Mesothelial cell of epicardium (in vitro differentiated cells): ENCODE results near the gene CFAP20DC. TPM values are rescaled to one million over a fixed set of nuclear protein-coding genes. Genes with fewer than 3 reads are reported as not detected.
"Not testable (repeated sequence)": the region's sequence is repeated elsewhere in the genome, so short reads cannot be mapped to it uniquely, and the experiment has no call there.

Experiments
- DNase-seq, 2 experiments: peaks; one replicate each; pipeline ENCODE4 v3.0.0; 2021; ENCODE audit warnings: low spot score in 2 of 2; ENCODE audit not compliant: unreplicated experiment in 2 of 2
- H3K27ac Mint-ChIP-seq: 2 replicates; pipeline ENCODE4 v1.8.0; 2021; ENCODE audit warnings: mixed read lengths
- H3K27me3 Mint-ChIP-seq: 2 replicates; pipeline ENCODE4 v1.8.0; 2021; ENCODE audit warnings: low read depth, mixed read lengths
- H3K36me3 Mint-ChIP-seq: 2 replicates; pipeline ENCODE4 v1.8.0; 2021; ENCODE audit warnings: mixed read lengths
- H3K4me1 Mint-ChIP-seq: 2 replicates; pipeline ENCODE4 v1.8.0; 2021; ENCODE audit warnings: mixed read lengths
- H3K4me3 Mint-ChIP-seq: 2 replicates; pipeline ENCODE4 v1.8.0; 2021; ENCODE audit warnings: mild to moderate bottlenecking, moderate library complexity, mixed read lengths
- H3K9me3 Mint-ChIP-seq: 2 replicates; pipeline ENCODE4 v1.8.0; 2021; ENCODE audit warnings: mixed read lengths
- CTCF ChIP-seq: fragments of 200-600 bp; sonication (generic); IDR thresholded peaks from one replicate; pipeline ENCODE4 v1.5.0; 2021; ENCODE audit warnings: antibody characterized with exemption; ENCODE audit not compliant: unreplicated experiment
- total RNA-seq: library from RNA; stranded (reverse); gene quantifications from 3 replicates; pipeline ENCODE4 v1.2.1, GENCODE V29; 2021

CFAP20DC gene
- total RNA-seq, 1 donor from 2014 or later = 5.4 TPM

DNA sequence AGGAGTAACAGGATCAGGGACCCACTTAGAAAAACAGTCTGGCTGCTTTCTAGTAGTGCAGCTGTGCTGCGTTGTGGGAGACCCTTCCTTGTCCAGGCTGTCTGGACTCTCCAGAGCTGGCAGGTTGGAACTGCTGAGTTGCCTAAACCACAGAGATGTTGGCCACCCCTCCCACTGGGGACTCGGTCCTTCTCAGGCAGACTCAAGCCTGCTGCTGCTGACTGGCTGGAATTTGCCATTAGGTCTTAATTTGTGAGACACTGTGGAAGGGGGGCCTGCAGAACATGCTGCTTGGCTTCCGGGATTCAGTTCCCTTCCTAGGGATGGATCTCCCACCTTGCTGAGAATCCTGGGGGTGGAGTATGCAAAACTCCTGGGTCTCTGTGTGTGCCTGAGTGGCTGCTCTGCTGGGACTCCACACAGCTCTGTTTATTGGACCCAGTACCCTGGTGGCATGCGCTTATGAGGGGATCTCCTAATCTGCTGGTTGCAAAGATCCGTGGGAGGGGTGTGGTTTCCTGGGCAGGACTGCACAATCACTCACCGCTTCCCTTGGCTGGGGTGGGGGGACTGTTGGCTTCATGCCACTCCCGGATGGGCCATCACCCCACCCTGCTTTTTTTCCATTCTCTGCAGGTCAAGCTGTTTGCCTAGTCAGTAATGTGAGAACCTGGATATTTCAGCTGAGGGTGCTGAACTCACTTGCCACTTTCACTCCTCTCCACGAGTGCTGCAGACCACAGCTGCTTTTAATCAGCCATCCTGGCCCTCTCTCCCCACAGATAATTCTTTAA, 150.5 kb downstream of the CFAP20DC start:
- Mint-ChIP-seq H3K27me3 (no peaks in the 10 kb centered on the region), H3K4me1 (peaks cover 10% of the 10 kb centered on the region), H3K36me3 (peaks cover 7% of the 10 kb centered on the region), H3K4me3 (no peak overlapping the region), H3K9me3 (peaks cover 30% of the 10 kb centered on the region), H3K27ac (no peak overlapping the region)
- no peak for DNase-seq
- no peak for TF ChIP-seq CTCF

- no peak for TF ChIP-seq CTCF
- Mint-ChIP-seq H3K27me3 (no peaks in the 10 kb centered on the region), H3K9me3 (peaks cover 39% of the 10 kb centered on the region)
Observed at GRCh38 chr3:58898513-58898912, 151.3 kb downstream of the CFAP20DC start.

DNA sequence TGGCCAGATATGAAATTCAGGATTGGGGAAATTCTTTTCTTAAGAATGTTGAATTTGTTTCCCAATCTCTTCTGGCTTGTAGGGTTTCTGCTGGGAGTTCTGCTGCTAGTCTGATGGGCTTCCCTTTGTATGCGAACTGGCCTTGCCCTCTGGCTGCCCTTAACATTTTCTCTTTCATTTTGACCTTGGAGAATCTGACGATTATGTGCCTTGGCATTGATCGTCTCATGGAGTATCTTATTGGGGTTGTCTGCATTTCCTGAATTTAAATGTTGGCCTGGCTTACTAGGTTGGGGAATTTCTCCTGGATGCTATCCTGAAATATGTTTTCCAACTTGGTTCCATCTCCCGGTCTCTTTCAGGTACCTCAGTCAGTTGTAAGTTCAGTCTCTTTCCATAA, 152.2 kb downstream of the CFAP20DC start:
- no peak overlapping the region for H3K4me3 Mint-ChIP-seq
- TF ChIP-seq CTCF = no peak
- no peak overlapping the region for H3K27ac Mint-ChIP-seq
- H3K36me3 Mint-ChIP-seq = peaks cover 7% of the 10 kb centered on the region
- no peaks in the 10 kb centered on the region for H3K27me3 Mint-ChIP-seq
- no peak for DNase-seq
- peaks cover 10% of the 10 kb centered on the region for H3K4me1 Mint-ChIP-seq
- peaks cover 39% of the 10 kb centered on the region for H3K9me3 Mint-ChIP-seq

More at GRCh38 chr3:58898513-58898912, 151.3 kb downstream of the CFAP20DC start:
- H3K36me3 Mint-ChIP-seq = peaks cover 7% of the 10 kb centered on the region
- H3K27ac Mint-ChIP-seq = no peak overlapping the region
- no peak for DNase-seq
- H3K4me1 Mint-ChIP-seq = peaks cover 10% of the 10 kb centered on the region
- H3K4me3 Mint-ChIP-seq = no peak overlapping the region

DNA sequence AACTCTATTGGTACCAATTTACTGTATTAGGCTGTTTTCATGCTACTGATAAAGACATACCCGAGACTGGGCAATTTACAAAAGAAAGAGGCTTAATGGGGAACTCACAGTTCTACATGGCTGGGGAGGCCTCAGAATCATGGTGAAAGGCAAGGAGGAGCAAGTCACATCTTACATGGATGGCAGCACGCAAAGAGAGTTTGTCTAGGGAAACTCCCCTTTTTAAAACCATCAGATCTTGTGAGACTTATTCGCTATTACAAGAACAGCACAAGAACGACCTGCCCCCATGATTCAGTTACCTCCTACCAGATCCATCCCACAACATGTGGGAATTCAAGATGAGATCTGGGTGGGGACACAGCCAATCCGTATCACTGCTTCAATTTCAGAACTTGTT, 154.1 kb downstream of the CFAP20DC start:
- not testable (repeated sequence) for H3K36me3 Mint-ChIP-seq, H3K4me3 Mint-ChIP-seq, H3K27ac Mint-ChIP-seq, DNase-seq, H3K27me3 Mint-ChIP-seq
- H3K4me1 Mint-ChIP-seq = peaks cover 10% of the 10 kb centered on the region
- peaks cover 51% of the 10 kb centered on the region for H3K9me3 Mint-ChIP-seq

- not testable (repeated sequence) for DNase-seq, H3K4me1 Mint-ChIP-seq, H3K27ac Mint-ChIP-seq, H3K4me3 Mint-ChIP-seq, H3K27me3 Mint-ChIP-seq, H3K36me3 Mint-ChIP-seq
- peaks cover 46% of the 10 kb centered on the region for H3K9me3 Mint-ChIP-seq
Observed at GRCh38 chr3:58892526-58892925, 157.3 kb downstream of the CFAP20DC start.

DNA sequence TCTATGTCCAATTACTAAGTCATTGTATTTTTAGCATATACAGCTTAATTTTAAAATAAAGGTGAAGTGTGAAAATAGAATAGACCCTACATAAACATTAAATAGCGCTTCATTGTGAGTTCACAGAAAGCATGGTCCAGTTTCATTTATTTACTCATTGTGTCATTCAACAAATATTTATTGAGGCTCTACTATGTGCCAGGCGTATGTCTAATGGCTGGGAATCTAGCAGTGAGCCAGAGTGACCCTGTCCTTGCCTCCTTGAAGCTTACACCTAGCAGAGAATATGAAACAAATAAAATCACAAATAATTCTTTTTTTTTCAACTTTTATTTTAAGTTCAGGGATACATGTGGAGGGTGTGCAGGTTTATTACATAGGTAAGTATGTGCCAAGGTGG, 161.7 kb downstream of the CFAP20DC start:
- Mint-ChIP-seq H3K9me3 (peaks cover 15% of the 10 kb centered on the region), H3K4me1 (no peaks in the 10 kb centered on the region), H3K27ac (no peak overlapping the region), H3K27me3 (no peaks in the 10 kb centered on the region), H3K4me3 (no peak overlapping the region), H3K36me3 (peaks cover 1% of the 10 kb centered on the region)
- no peak for TF ChIP-seq CTCF
- DNase-seq = no peak
